Choroid plexus epithelial cell (primary cell): Measurements from ENCODE around the gene MSH5.
"Not testable (repeated sequence)": the region's sequence is repeated elsewhere in the genome, so short reads cannot be mapped to it uniquely, and the experiment has no call there.

Experiments used
- DNase-seq: peaks from one replicate; pipeline ENCODE4 v3.0.0-alpha.2; 2010; ENCODE audit warnings: low read depth
- H3K4me3 ChIP-seq: 2 replicates; pipeline ENCODE4 v1.5.1; 2011; ENCODE audit warnings: low read depth, mild to moderate bottlenecking, control low read depth, low read length, moderate library complexity
- CTCF ChIP-seq: conservative IDR thresholded peaks from 2 replicates; pipeline ENCODE4 v1.5.1; 2011; ENCODE audit warnings: low read depth, mild to moderate bottlenecking, control low read depth, inconsistent platforms, low read length, moderate library complexity

Gene MSH5

GRCh38 chr6:31705931-31706330, 33.9 kb upstream of the MSH5 start:
- no peak for DNase-seq
- no peak overlapping the region for H3K4me3 ChIP-seq
- no peak for TF ChIP-seq CTCF

- TF ChIP-seq CTCF: no peak
- DNase-seq: no peak
- H3K4me3 ChIP-seq: no peak within 1 kb of the TSS
These were observed 33.2 kb upstream of the MSH5 start, which contains the start of gene LY6G6F for GRCh38 chr6:31706599-31706998. LY6G6F (plus strand) TSS chr6:31706866; CDS start chr6:31706907, 41 bp downstream.

- no peak for DNase-seq
- no peak overlapping the region for H3K4me3 ChIP-seq
- no peak for TF ChIP-seq CTCF
These were observed 32.1 kb upstream of the MSH5 start for GRCh38 chr6:31707701-31708100.

GRCh38 chr6:31708224-31708623, 31.6 kb upstream of the MSH5 start:
- no peak for DNase-seq
- no peak for TF ChIP-seq CTCF
- no peak overlapping the region for H3K4me3 ChIP-seq

- not testable (repeated sequence) for H3K4me3 ChIP-seq, DNase-seq
These were observed 30.6 kb upstream of the MSH5 start for GRCh38 chr6:31709157-31709556.

GRCh38 chr6:31710523-31711219, 29.1 kb upstream of the MSH5 start:
- no peak for DNase-seq
- H3K4me3 ChIP-seq: no peak overlapping the region
- TF ChIP-seq CTCF: no peak

- H3K4me3 ChIP-seq: no peak overlapping the region
- no peak for DNase-seq
- TF ChIP-seq CTCF: no peak
These were observed 28.6 kb upstream of the MSH5 start for GRCh38 chr6:31711233-31711632.

- no peak for TF ChIP-seq CTCF
- H3K4me3 ChIP-seq: no peak overlapping the region
- DNase-seq: no peak
These were observed 27.5 kb upstream of the MSH5 start for GRCh38 chr6:31712296-31712695.
